GM21737 (cell line): ENCODE measurements around the gene JAKMIP1.

Source experiments
- ATAC-seq: cut with Tn5 transposase; IDR thresholded peaks from one replicate; pipeline ENCODE4 v1.9.1; 2021; ENCODE audit warnings: mild to moderate bottlenecking, moderate library complexity; ENCODE audit not compliant: unreplicated experiment

JAKMIP1 gene

DNA sequence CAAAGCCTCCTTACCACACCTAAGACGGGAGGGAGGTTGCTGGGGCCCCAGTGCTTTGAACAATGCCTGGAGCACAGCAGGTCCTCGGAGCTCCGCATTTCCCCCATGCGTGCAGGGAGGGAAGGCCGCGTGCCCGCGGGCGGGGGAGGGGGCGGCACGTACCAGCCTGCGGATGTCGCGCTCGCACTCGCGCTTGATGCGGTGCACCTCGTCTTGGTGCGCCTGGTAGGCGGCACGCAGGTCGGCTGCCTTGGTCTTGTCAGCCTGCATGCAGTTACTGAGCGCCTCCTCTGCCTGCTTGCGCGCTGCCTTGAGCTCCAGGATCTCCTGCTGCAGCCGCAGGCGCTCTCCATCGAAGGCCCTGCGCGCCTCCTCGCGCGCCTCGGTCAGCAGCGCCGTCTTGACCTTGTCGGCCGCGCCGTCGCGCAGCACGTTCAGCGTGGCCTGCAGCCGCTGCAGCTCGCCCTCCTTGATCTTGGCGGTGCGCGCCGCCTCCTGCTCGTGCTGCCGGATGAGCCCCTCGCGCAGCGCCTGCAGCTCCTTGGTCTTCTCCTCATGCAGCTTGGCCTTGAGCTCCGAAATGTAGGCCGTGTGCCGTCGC, 94.9 kb downstream of the JAKMIP1 start:
- no peak for ATAC-seq

DNA sequence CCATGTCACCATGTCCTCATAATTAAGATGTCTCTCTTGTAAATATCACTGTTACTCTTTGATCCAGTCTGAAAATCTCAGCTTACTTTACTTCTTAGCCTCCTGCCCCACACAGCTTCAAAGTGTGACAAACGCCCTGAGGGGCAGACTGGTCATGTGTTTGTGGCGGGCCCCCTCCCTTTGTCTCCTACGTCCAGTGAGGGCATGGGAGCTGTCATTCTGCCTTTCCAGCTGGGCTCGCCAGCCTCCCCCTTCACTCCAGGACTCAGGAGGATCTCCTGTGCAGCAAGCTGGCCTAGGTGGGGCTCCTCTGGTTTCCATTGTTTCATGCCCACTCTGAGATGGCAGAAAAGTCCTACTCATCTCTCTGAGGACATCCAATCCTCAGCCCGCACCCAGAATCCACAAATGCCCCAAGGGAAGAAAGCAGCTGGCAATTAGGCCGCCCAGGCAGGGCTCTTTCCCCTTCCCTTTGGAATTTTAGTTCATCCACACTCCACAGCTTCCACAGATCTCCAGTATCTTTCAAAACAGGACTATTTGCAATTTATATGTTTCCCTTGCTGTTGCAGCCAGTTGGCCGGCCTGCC, 95.7 kb downstream of the JAKMIP1 start:
- ATAC-seq, result no peak

DNA sequence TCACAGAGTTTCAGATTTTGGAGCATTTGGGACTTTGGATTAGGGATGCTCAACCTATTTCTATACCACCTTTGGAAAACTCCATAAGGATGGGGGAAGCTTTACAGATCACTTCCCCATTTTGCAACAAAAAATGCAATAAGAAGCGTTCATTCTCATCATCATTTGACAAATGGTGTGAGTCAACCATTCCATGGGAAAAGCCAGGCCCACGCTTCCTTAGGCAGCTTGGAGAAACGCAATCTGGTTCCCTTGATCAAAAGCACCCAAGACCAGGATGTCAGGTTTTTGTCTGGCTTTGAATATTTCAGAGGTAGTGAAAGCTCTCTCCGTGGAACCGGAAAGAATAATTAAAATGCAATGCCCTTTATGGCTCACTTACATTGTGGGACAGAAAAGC, 102.8 kb downstream of the JAKMIP1 start:
- no peak for ATAC-seq

DNA sequence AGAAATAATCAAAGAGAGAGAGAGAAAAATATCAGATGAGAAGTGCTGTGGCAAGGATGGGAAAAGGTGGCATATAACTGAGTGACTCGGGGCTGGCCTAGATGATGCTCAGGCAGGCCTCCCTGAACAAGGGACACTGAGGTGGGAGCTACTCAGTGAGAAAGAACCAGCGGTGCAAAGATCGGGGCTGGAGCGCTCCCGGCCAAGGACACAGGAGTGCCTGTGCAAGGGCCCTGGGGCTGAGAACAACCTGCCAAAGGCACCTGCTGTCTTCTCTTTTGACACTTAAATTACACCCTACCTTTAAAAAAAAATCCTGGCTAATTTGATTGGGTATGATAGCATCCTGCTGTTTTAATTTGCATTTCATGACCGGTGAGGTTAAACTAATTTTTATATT, 104.5 kb downstream of the JAKMIP1 start:
- ATAC-seq, result no peak

DNA sequence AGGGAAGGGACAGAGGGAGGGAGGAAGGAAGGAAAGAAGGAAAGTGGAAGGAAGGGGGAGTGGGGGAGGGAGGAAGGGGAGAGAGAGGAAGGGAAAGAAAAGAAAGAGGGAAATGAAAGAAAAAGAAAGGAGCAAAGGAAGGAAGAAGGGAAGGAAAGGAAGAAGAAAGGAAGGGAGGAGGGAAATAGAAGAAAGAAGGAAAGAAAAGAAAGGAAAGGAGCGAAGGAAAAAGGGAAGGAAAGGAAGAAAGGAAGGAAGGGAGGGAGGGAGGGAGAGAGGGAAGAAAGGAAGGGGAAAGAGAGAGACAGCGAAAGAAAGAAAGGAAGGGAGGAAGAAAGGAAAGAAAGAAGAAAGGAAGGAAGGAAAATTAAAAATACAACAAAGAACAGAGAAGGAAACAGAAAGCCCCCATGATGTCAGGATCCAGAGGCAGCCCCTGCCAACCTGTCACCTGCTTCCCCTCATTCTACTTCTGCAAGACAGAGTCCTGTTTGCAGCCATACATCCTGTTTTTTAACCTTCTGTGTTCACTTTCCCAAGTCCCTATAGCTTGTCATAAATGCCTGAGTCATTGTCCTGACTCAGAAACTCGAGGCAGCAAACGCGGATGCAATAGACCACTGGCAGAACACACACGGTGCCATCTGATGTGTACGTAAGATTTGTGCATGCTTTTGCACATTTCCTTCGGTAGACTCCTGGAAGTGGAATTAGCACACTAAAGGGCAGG, 105.2 kb downstream of the JAKMIP1 start:
- no peak for ATAC-seq

DNA sequence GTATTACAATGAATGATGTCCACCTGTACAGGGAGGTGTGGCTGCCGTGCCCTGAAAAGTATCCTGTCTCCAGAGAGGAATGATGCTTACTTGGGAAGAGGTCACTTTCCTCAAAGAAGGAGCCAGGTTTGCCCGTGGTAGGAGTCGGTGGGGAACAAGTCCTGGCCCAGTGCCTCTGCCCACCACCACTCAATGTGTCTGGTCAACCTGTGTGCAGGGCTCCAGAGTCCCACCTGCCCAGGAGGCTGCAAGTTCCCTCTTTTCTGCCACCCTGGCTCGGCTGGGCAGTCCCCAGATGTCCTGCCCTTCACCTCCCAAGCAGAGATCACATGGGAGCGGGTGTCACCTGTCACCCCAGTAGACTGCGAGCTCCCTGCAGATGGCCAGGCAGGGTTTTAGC, 106.7 kb downstream of the JAKMIP1 start:
- ATAC-seq, result no peak

DNA sequence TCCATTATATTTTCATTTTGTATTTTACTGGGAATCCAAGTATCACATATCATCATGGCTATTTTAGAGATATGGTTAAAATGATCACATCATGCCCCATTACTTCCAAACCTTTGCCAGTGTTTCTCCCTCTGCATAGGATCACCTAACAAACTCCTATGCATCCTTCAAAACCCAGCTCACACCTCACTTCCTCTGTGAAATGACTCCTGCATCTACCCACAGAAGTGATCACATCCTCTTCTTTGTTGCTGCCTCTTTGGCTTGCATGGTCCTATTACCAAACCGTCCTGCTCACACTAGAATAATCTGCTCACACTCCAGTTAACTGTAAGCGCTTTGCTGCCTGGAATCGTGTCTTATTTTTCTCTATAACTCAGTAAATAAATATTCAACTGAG, 107.4 kb downstream of the JAKMIP1 start:
- no peak for ATAC-seq

DNA sequence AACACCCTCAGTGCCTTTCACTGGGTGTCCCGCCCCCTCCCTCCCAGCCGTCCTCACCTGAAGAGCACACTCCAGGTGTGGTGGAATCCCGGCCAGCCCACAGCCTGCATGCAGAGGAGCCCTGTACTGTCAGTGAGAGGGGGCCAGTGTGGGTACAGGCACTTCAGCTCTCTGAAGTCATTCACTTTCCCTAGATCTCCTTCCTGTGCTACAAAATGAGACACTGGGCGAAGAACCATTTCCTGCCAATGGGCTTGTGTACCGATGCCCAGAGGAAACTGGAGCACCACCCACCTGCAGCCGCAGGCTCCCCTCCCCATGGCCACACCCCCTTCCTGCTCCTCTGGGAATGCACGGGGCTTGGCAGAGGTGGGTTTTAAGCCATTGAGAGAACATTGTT, 108.2 kb downstream of the JAKMIP1 start:
- ATAC-seq, result no peak

DNA sequence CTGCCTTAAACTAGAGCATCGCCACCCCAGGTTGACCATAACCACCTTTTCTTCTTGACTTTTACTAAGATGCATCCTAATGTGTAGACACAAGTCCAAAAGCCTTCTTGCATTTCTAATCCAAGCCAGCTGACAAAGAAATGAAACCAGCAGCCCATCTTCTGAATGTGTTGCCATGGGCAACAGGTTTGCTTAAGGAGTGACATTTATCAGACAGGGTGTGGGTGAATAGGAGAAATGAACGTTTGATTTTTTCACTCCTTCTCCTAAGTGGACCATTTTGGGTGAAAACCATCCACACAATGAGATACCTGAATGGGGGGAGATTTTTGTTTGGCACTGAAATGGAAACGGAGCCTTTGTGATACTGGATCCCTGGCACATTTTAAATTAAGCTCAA, 109.4 kb downstream of the JAKMIP1 start:
- ATAC-seq, result no peak

DNA sequence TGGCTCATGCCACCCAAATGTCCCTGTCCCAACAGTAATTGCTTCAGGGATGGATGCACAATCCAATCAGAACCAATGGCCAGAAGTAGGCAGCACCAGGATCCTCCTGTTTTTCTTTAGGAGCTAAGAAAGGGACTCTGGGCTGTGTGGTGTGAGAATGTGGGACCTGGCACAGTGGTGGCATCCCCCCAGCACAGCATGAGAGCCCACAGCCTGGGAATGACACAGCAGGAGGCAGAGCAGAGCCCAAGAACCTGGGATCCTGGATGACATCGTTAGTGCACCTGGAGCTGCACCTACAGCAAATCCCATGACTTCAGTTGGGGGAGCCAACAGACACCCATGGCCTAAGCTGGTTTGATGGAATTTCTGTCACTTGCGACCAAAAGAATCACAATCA, 111.4 kb downstream of the JAKMIP1 start:
- no peak for ATAC-seq

DNA sequence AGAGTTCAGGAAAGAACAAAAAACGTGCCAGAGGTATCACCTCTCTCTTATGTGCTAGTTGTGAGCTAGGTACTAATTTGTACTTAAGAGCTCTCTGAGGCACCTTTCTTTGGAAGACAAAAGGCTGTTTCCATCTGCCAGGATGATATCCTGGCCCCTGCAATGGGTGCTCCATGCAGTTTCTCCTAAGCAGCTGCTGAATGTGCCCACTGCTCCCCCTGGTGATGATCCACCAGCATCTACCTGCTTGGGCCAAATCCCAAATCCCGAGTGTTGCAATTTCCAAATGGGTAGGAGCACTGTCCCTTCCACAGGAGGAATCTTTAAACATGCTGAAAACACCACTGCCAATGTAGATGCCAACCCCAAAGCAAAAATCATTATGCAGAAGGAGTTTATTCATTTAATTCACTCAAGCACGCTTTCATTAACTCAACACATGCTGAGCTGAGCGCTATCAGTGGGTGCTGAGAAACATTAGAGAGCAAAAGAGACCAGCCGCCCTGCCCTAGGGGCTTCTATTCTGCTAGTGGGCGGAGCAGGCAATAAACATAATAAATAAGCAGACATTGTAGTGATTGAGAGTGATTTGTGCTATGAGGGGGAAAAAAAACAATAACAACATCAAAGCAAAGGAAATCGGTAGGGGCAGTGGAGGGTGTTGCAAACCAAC, 112.5 kb downstream of the JAKMIP1 start:
- no peak for ATAC-seq

DNA sequence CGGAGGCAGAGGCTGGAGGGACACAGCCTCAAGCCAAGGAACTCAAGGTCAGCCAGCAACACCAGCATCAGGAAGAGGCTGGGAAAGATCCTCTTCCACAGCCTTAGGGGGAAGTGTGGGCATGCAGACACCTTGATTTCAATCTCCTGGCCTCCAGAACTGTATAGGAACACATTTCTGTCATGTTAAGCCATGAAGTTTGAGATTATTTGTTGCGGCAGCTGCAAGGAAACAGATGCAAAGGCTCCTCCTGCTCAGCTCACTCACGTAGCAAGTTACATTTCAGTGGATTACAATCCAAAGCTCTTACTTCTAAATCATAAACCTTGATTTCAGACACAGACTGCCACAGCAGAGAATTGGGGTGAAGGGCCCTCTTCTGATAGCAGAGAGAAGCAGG, 113.5 kb downstream of the JAKMIP1 start:
- no peak for ATAC-seq

DNA sequence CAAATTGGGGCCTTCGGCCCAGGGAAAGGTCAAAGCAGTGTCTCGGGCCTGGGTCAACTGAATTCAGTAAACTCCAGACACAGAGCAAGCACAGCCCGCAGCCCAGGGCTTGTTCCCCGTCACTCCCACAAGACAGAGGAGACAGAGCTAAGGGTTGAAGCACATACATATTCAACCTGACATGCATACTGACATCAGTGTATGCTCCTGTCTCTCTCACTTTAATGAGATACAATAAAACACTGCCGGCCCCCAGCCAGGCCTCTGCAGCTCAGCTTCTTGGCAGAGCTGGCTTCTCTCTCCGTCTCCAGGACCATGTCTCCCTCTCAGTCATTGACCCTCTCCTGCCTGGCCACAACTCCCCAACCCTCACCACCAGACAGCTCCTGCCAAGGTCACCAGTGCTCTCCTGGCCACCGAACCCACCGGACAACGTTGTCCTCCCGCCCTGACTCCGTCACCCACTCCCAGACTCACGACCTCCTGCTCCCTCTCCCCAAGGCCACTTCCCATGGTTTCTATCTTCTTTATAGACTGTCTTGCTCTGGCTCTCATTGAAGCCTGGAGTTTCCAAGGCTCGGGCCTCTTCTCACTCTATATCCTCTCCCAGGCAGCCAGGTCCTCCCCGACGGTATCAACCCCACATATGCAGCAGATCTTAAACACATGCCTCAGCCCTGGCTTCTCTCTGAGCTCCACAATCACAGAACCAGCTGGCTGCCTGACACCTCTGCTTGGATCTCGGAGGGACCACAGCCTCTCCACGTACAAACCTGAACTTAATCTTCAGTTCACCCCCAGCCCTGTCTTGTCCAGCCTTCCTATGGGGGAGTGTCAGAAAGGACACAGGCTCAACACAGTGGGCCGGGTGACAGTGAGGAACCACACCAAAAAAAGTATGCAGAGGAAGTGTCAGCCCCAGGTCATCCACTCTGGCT, 114.4 kb downstream of the JAKMIP1 start:
- ATAC-seq, result no peak

DNA sequence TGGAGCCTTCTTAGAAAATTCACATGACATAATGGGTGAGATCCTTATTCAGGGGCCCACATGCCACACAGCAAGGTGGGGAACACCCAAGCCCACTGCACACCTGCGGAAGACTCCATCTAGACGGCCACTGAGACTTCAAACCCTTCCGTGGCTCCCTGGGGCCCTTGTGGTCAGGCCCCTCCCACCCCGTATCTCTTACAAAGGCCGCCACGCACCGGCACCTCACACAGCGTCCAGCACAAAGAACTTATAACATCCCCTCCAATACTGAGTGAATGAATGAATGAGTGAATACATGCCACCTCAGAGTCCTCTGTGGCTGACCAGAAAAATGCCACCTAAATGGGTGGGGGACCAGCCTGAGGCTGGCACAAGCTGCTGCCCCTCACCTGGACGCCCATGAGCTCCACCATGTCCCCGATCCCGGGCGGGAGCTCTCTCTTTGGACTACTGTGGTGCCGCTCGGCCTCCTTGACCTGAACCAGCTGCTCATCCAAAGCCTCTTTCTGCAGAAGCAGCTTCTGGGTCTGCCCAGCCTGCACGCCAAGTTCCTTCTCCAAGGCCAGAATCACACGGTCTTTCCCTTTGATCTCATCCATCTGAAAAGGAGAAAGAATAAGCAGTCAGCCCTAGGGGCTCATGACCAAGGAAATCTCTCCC, 115.2 kb downstream of the JAKMIP1 start:
- no peak for ATAC-seq

DNA sequence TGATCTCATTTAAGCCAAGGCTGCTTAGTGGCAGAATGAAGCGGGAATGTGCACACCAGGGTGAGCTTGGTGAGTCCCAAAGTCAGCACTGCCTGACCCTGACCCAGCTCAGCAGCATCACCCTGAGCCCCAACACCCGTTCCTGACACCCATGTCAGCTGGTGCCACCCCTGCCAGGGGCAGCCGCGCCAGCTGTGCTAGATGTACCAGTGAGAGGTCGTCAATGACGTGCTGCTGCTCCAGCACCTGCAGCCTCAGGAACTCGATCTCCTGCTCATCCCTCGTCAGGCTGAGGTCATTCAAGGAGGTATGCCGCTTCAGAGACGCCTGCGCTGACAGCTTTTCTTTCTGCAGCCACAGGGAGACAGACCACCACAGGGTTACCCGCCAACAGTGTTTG, 120.4 kb downstream of the JAKMIP1 start:
- ATAC-seq, result no peak

DNA sequence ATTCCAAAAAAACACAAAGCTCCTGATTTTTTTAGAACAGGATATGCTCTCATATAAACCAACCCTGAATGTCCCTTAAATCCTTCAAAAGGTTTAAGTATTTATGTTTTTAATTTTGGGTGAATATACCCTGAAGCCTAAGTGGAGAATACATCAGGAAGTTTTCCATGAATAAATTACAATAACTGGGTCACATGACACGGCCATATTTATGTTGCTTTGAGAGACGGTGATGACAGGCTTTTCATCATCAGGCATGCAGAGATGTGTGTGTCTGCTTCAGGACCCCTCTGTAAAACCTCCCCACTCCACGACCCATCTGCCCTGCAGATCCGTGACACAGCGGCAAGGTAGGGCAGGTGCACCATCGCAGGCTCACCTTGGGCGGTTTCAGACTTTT, 121.8 kb downstream of the JAKMIP1 start:
- no peak for ATAC-seq

DNA sequence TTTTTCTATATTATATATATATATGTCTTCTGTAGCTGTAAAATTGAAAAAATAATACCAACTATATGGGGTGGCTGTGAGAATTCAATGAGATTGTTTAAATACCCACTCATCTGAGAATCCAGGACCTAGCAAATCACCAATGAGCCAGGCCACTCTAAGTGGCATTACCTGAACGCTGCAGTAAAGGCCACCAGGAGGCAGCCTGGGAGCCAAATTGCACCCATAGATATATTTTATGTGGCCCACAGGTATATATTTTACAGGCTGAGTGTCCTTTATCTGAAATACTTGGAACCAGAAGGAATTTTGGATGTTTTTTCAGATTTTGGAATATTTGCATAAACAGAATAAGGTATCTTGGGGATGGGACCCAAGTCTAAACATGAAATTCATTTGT, 124.0 kb downstream of the JAKMIP1 start:
- ATAC-seq, result no peak

DNA sequence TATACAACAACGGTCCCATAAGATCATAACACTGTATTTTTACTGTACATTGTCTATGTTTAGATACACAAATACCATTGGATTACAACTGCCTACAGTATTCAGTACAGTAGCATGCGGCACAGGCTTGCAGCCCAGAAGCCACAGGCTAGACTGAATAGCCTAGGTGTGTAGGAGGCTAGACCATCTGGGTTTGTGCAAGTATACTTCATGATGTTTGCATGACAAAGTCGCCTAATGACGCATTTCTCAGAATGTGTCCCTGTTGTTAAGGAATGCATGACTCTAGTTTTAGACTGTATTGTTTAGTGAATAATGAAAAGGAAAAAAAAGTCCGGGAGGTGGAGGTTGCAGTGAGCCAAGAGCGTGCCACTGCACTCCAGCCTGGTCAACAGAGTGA, 125.6 kb downstream of the JAKMIP1 start:
- ATAC-seq, result no peak

DNA sequence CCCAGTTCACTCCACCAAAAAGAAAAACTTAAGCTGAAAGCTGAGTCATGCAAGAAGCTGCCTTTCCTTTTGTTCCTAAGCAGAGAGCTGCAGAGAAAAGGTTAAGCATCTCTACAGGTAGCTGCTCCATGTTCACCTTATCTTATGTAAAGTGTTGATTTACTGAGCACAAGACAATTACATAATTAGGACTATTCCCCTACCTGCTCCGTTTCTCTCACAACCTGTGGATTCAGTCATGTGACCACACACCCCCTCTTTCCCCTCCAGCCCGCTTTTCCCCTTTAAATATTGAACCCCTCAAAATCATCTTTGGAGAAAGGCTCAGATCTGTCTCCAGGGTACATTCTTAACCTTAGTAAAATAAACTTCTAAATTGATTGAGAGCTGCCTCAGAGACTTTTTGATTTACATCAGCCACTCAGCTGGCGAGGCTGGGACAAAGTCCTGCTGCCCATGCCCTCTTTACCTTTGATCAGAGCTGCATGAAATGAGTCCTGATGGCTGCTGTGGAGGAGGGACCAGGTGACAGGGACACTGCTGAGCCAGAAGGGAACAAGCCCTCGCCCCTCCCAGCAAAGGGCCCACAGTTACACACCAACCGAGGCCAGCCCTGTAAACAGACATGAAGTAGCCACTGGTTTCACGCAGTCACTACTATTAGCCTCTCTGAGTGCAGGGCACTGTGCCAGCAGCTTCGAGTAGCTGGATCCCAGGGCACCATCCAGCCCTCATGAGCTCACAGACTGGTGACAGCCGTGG, 128.2 kb downstream of the JAKMIP1 start:
- ATAC-seq, result no peak
